ENCODE measurements around the gene FPGS. TPM values are rescaled to one million over a fixed set of nuclear protein-coding genes. Genes with fewer than 3 reads are reported as not detected.
"Not testable (repeated sequence)": the region's sequence is repeated elsewhere in the genome, so short reads cannot be mapped to it uniquely, and the experiment has no call there.

FPGS gene, protein sequence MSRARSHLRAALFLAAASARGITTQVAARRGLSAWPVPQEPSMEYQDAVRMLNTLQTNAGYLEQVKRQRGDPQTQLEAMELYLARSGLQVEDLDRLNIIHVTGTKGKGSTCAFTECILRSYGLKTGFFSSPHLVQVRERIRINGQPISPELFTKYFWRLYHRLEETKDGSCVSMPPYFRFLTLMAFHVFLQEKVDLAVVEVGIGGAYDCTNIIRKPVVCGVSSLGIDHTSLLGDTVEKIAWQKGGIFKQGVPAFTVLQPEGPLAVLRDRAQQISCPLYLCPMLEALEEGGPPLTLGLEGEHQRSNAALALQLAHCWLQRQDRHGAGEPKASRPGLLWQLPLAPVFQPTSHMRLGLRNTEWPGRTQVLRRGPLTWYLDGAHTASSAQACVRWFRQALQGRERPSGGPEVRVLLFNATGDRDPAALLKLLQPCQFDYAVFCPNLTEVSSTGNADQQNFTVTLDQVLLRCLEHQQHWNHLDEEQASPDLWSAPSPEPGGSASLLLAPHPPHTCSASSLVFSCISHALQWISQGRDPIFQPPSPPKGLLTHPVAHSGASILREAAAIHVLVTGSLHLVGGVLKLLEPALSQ
- total RNA-seq = 31.5 TPM
- long read RNA-seq, transcript FPGS-221 (14 exons, 2,160 nt) = minor isoform, 7 of 195 reads
- long read RNA-seq, transcript FPGS-201 (15 exons, 2,278 nt) = minor isoform, 18 of 195 reads
- long read RNA-seq, transcript FPGS-203 (15 exons, 2,279 nt) = major isoform, 124 of 195 reads
- long read RNA-seq, transcript FPGS-204 (14 exons, 2,230 nt) = minor isoform, 6 of 195 reads
- long read RNA-seq, partial matches to known transcripts = 11 of 195 reads
- long read RNA-seq, other reads (novel, unspliced or antisense) = 29 of 195 reads

DNA sequence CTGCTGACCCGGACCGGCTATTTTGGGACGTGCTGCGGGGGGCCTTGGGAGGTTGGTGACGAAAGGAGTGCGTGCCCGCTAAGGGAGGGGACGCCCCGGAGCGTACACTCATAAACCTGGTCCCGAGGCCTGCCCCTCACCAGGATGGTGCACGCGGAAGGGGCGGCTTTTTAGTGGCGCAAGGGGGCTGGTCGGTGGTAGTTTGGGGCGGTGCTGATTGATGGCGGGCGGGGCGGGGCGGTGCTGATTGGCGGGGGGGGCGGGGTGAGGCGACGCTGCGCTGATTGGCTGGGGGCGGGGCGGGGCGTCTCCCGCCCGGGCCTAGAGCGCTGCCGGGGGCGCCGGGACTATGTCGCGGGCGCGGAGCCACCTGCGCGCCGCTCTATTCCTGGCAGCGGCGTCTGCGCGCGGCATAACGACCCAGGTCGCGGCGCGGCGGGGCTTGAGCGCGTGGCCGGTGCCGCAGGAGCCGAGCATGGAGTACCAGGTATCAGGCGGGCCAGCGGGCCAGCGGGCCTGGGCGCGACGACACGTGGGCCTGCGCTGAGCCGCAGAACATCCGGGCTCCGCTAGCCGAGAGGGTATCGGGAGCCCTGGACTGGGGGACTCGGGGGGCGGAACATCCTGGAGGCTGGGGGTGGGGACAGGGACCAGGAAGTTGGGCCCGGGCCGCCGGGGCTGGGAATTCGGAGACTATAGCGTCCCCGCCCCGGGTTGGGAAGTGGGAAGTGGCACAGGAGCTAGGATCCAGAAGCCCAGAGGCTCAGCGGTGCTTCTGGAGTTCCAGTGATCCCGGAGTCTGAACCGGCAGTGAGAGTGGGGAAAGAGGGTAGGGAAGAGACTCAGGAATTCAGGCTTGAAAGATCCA is at the start of gene FPGS:
Gene FPGS (plus strand): TSS at position 307 of the 868 bp plus-strand sequence. CDS start 43 bp downstream, at position 350.
- intact Hi-C loops (cut with DNase I) = loop anchor here (5.0 kb wide), 2 partner anchors 69 to 114 kb away; partner anchors contain the start of gene ST6GALNAC4
- ATAC-seq (ENCODE audit: poor library complexity) = peak; percentile 93
- peak; percentile 93 for DNase-seq

DNA sequence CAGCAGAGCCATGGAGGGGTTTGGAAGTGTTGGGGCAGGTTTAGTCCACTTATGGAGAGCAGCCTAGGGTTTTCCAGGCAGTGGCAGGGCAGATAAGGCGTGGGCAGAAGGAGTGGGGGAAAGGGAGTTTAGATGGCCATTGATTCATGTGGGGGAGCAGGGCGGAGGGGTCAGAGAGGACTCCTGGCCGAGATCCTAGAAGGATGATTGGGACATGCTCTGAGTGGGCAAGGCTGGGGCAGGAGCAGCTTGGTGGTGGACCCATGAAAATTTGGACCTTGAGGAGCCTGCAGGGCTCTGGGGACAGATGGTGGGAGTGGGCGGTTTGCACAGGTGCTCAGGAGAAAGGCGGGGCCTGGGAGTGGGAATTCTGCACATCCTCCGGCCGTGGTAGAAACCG is 49.5 kb upstream of the FPGS start:
- ATAC-seq (ENCODE audit: poor library complexity) (no peak), DNase-seq (no peak)
- intact Hi-C loops (cut with DNase I) = no loop called here

DNA sequence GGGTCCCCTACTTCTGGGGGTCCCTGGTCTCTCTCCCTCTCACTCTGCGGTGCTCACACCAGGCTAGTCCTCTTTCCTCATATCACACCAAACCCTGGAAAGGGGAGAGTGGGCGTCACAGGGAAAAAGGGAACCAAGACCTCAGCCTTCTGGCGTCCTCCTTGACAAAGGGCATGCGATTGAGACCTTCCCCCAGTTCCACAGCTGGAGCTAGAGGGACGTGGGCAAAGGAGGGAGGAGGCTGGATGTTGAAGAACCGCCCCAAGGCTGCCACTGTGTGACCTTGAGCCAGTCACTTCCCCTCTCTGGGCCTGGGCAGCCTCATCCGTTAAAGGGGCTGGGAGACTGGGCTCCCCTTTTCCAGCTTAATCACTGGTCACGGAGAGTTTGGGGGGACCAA is 49.1 kb upstream of the FPGS start:
- no peak for DNase-seq
- ATAC-seq (ENCODE audit: poor library complexity) = no peak
- intact Hi-C loops (cut with DNase I) = no loop called here

DNA sequence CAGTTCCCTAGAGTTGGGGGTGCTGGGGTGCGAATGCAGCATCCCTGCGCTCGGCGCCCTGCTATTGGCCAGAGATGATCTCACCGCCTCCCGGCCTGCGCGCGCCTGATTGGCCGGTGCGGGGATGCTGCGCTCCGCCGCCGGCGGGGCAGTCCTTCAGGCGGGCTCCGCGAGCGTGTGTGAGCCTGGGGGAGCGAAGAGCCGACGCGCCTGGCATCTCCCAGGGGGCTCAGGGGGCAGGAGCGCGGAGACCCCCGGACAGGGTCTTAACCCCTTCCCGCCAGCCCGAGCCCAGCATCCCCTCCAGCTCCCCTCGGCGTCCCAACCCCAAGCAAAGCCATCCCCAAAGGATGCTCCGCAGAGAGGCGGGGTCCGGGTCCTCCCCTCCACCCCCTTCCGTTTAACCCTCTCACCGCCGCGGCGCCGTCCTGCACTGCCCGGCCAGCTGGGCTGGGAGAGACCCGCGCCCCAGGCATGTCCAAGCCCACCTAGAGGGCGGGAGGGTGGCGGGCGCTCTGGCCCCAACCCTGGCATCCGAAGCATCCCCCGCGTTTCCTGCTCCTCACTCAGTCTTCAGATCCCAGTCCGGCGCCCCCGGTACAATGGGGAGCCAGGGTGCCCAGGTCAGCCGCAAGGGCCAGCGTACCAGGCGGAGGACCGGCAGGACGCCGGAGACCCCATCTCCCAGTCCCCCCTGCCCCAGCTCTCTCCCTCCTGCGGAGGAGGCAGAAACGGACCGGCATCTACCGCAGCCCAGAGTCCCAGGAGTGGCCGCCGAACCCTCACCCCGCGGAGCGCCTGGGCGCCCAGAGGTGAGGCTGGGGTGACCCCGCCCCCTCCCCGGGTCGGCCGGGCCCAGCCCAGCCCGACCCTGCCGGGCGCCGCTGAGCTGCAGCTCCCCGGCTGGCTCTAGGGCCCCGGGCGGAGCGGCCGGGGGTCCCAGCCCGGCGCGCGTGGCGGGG is 48.3 kb upstream of the FPGS start:
- ATAC-seq (ENCODE audit: poor library complexity) = no peak

DNA sequence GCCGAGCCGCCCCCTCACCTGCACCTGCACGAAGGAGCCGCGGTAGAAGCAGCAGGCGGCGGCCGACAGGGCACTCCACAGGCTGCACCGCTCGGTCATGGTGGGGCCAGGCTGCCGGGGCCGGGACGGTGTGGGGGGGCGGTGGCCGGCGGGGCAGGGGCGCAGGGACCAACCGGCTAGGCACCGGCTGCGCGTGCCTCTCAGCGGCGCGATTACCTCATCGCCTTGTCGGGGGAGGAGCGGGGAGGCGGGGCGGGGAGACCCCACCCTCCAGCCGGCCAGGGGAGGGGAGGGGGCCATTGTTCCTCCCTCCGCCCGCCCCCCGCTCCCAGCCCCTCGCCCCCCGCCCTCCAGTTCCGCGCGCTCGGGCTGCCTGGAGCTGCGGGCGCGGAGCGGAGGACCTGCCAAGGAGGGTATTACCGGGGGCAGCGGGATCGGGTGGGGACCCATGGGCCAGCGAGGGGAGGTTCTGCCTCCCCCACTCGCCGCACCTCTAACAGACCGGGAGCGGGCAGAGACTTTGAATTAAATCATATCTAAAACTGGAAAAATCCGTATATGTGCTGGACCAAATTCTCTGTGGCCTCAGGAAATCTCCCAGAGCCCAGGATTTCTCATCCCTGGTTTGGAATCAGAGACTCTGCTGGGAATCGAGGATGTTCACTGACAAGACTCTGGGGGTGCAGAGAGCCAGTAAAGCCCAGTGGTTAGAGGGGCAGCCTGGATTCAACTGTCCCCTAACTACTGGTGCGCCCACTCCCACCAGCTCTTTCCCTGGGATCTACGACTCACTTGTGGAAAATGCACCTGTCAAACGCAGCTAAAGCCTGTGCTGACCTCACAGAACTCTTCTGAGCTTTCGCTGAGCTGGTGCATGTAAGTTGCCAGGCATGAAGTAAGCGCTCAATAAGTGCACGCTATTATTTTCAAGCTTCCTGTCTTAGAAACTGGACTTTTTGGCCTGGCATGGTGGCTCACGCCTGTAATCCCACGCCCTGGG is 47.3 kb upstream of the FPGS start:
- peak; percentile 39 for ATAC-seq (ENCODE audit: poor library complexity)

More for the DNA sequence above, 48.3 kb upstream of the FPGS start:
- no peak for DNase-seq
- intact Hi-C loops (cut with DNase I) = no loop called here

DNA sequence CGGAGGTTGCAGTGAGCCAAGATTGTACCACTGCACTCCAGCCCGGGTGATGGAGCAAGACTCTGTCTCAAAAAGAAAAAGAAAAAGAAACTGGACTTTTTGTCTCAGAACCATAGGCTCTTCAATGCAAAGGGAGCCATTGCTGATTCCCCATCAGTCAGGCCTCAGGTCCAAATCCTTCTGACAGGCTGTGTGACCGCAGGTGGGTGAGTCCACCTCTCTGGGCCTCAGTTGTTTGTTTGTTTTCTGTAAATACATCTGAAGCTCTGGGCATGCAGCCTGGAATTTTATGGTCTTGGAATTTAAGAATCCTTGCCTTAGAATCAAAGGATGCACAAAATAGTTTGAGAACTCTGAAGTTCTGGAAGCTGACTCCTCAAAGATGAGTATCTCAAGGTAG is 46.4 kb upstream of the FPGS start:
- intact Hi-C loops (cut with DNase I) = no loop called here
- DNase-seq = no peak
- ATAC-seq (ENCODE audit: poor library complexity) = no peak

More for the DNA sequence above, 47.3 kb upstream of the FPGS start:
- intact Hi-C loops (cut with DNase I) = no loop called here
- no peak for DNase-seq

DNA sequence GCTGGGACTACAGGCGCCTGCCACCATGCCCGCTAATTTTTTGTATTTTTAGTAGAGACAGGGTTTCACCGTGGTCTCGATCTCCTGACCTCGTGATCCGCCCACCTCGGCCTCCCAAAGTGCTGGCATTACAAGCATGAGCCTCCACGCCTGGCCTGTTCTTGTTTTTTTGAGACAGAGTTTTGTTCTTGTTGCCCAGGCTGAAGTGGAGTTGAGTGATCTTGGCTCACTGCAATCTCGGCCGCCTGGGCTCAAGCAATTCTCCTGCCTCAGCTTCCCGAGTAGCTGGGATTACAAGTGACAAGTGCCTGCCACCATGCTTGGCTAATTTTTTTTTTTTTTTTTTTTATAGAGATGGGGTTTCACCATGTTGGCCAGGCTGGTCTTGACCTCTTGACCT is 45.9 kb upstream of the FPGS start:
- DNase-seq; intact Hi-C loops (cut with DNase I); ATAC-seq (ENCODE audit: poor library complexity): not testable (repeated sequence)

DNA sequence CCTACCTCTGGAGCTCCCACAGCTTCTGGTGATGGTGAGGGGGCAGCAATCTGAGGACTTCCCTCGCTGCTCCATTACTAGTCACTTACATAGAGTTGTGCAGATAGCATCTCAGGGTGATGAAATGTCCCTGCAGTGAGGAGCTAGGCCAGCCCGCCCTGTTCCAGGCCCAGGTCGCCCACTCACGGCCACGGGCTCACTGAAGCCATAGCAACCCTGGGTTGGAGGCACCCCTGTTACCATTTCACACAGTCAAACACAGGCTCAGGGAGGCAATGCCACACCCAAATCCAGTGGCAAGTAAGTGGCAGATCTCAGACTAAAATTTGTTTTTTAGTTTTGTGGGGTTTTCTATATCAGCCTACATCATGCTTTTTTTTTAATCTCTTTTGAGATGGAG is 43.8 kb upstream of the FPGS start:
- ATAC-seq (ENCODE audit: poor library complexity) (no peak), DNase-seq (no peak)
- intact Hi-C loops (cut with DNase I) = no loop called here

DNA sequence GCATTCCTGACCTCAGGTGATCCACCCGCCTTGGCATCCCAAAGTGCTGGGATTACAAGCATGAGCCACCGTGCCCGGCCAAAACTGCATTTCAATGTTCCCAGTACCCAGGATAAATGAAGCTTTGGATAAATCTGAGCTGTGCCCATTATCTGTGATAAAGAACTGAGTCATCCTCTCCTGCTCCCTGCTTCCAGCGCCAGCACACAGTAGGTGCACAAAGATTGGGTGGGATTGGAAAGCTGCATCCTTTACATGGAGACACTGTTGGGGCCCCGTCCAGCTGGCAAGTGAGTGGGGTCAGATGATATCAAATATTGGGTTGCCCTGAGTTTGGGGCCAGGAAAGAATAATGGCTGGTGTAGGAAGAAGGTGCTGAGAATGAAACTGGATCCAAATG is 41.6 kb upstream of the FPGS start:
- DNase-seq (no peak), ATAC-seq (ENCODE audit: poor library complexity) (no peak)
- intact Hi-C loops (cut with DNase I) = no loop called here

DNA sequence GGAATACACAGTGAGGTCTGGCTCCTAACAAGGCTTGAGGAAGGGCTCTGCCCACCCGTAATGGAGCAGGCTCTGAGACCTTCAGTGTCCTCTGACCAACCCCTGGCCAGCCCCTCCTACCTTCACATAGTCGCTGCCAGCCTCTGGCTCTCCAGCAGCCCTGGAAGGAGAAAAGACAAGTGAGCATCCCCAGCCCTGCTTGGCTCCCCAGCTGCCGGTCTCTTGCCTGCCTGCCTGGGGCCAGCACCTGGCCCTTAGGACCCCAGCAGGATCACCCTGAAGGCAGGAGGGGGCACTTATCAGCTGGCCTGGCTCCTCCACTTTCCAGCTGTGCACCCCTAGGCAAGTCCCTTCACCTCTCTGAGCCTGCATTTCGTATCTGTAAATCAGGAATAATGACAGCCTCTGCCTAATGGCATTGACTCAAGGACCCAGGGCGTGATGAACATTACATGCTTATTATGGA is 41.2 kb upstream of the FPGS start:
- ATAC-seq (ENCODE audit: poor library complexity) (no peak), DNase-seq (no peak)
- intact Hi-C loops (cut with DNase I) = no loop called here

DNA sequence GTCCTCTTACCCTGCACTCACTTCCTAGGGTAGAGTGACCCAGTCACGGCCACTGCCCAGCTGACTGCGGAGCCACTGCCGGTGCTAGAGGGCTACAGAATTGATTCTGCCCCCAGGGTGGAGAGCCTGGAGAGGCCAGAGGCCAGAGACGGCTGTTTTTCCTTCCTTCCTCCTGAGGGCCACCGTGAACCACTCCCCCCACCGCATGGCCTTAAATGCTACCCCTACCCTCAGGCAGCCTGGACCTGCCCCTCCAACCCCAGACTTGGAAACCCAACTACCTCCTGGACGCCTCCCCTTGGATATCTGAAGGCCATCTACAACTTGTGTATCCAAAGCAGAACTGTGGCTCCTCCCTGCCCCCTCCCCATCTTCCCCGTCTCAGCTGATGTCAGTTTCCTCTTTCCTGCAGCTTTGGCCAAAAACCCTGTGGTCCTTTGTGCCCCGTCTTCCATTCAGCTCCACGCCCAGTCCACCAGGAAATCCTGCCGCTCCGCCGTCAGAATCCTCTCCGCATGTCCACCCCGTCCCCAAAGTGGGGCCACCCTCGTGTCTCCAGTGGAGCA is 40.5 kb upstream of the FPGS start:
- ATAC-seq (ENCODE audit: poor library complexity) (peak; percentile 64), DNase-seq (peak; percentile 82)
- intact Hi-C loops (cut with DNase I) = no loop called here

DNA sequence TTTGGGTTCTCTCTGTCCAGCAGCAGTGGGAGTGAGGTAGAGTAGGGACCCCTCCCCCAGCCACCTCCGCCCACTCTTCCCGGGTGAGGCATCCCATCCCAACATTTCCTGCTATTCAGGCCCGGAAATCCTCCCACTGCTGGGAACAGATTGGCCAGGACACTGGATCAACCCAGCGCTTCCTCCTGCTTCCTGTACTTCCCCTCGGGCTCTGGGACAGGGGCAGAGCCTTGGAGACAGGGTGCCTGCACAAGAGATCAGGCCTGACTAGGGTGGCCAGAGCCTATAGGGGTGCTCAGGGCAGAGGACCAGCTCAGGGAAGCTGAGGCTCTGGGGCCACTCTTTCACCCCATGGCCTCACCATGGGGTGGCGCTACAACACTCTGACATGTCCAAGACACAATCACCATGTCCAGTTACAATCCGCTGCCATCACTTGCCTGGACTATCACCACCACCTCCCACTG is 38.7 kb upstream of the FPGS start:
- ATAC-seq (ENCODE audit: poor library complexity) (peak; percentile 38), DNase-seq (peak; percentile 75)
- intact Hi-C loops (cut with DNase I) = no loop called here

DNA sequence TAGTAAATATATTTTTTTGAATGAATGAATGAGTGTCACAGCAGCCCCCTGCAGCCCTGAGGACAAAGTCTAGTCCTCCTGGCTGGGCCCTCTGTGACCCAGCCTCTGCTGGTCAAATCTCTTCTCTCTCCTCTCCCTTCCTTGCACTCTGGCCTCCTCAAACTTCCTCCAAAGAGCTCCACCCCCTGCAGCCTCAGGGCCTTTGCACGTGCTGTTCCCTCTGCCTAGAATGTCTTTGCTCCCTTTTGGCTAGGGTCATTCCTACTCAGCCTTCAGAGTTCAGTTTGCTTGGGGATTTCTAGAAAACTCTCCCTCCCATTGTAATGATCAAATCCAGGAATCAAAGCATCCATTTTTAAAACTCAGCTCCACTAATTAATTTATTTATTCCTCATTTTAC is 37.3 kb upstream of the FPGS start:
- ATAC-seq (ENCODE audit: poor library complexity) (no peak), DNase-seq (no peak)

DNA sequence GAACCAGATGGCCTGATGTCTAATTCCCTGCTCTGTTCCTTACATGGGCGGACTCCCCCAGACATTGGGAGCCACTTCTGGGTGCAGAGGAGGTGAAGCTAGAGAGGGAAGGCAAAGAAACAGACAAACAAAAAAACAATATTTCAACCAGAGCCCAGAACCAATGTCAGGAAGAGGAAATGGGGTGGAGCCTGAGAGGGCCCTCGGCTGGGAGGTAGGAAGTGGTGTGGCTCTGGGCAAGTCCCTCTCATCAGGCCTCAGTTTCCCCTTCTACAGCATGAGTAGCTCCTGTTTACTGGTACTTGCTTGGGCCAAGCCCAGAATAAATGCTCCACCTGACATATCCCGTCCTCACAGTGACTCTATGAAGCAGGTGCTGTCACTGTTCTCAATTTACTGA is 35.3 kb upstream of the FPGS start:
- ATAC-seq (ENCODE audit: poor library complexity) = no peak
- intact Hi-C loops (cut with DNase I) = no loop called here
- no peak for DNase-seq

More for the DNA sequence above, 37.3 kb upstream of the FPGS start:
- intact Hi-C loops (cut with DNase I) = no loop called here

DNA sequence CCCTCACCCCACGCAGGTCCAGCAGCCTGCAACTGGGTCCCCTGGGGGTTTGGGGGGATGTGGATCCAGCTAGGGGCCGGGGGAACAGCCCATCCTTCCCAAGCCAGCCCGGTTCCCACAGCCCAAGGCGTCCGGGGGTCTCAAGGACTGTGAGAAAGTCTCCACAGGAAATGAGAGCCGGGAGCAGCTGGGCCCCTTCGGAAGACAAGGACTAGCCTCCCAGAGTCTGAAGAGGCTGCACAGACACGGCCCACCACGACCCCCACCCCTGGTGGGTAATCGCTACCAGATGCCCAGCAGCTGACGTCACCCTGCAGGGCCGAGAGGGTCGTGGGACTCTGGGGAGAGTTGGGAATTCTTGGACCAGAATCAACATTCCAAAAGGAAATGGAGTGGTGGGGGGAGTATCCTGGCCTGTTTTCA is 34.8 kb upstream of the FPGS start:
- DNase-seq = no peak
- no peak for ATAC-seq (ENCODE audit: poor library complexity)
- intact Hi-C loops (cut with DNase I) = no loop called here

DNA sequence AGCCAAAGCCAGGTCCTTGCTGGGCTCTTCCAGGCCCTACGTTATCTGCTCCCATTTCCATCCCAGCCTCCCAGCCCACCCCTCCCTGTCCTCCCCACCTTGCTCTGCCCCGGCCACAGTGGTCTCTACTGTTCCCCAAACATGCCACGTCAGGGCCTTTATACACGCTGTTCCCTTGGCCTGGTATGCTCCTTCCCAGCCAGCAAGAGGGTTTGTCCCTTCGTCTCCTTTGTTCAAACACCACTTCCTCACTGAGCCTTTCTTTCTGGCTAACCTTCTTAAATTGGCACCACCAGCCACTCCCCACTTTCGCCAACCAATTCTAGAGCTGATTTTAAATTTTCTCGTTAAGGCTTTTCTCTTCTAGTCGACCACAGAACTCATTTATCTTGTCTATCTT is 34.0 kb upstream of the FPGS start:
- intact Hi-C loops (cut with DNase I) = no loop called here
- ATAC-seq (ENCODE audit: poor library complexity) (no peak), DNase-seq (no peak)
